GM21447 (cell line): Measurements from ENCODE around the gene DENND2C.

Source experiments
- ATAC-seq: cut with Tn5 transposase; IDR thresholded peaks from one replicate; pipeline ENCODE4 v1.9.1; 2021; ENCODE audit not compliant: unreplicated experiment

The DENND2C gene

GRCh38 chr1:114547076-114547475 lies 122.8 kb downstream of the DENND2C start:
- no peak for ATAC-seq

DNA sequence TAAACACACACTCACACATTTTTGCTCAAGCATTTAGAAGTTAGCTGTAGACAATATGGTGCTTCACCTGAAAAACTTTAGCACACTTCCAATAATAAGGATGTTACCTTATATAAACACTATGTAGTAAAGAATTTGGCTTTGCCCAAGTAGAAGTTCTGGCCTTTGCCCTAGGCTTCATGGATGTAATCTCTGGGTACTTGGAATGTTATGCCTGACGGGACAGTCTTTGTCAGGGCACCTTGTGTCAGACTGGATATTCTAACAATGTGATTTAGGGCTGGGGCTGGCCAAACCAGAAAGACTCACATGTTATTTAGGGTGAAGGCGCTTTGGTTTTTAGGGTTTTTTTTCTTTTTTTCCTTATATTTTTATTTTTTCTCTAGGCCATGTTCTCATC lies 124.1 kb downstream of the DENND2C start:
- no peak for ATAC-seq

DNA sequence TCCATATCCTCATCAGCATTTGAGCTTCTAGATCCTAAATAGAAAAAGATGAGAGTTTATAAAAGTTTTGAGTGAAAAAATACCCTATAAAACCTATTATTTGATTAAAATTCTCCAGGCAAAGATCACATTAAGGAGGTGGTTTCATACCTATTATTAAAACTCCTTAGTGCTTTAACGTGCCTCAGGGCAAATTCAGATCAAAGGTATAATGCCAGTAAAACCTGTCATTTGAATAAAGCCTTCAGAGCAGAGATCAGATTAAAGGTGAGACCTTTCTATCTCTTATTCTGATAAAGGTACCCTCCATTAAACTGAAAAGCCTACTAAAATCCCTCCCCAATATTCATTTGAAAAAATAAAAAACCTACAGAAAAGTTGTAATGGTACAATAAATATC lies 124.5 kb downstream of the DENND2C start:
- no peak for ATAC-seq

DNA sequence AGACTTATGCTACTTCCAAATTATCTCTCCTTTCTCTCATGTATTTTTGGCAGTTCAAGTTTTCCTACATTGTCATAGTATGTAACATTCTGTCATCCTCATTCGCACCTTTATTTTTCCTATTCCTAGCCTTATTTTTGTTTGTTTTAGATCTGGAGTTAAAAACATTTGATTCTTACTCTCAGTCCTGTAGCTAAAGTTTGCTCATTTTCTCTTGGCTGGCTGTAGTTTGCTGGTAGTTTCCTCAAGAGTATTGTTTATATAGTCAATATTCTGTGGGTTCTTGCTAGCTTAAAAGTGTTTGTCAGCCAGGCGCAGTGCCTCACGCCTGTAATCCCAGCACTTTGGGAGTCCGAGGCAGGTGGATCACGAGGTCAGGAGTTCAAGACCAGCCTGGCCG lies 129.0 kb downstream of the DENND2C start:
- no peak for ATAC-seq

DNA sequence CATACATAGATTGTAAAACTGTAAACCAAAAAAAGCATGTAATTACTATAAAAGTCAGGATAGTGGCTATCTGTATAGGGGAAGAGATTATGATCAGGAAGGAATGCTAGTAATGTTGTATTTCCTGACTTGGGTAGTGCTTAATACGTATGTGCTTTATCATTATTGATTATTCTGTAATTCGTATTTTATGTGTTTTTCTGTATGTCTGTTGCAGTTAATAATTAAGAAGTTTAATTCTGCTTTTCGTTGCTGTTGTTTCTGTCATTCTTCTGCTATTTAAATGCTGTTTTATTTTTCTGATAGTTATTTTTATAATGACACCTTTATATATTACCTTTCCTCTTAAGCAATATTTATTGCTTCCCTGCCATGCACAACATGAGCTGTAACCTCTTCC lies 129.6 kb downstream of the DENND2C start:
- no peak for ATAC-seq

GRCh38 chr1:114536043-114536442 lies 133.8 kb downstream of the DENND2C start:
- no peak for ATAC-seq

GRCh38 chr1:114535401-114535800 lies 134.4 kb downstream of the DENND2C start:
- no peak for ATAC-seq
